GM12891 (cell line): ENCODE measurements around the gene AQP1.

Source experiments
- POLR2A ChIP-seq: IDR thresholded peaks from 2 replicates; pipeline ENCODE4 v1.6.1; 2011; ENCODE audit warnings: low read depth, low read length, control low read depth
- POLR2AphosphoS5 ChIP-seq: IDR thresholded peaks from 2 replicates; pipeline ENCODE4 v1.6.1; 2011; ENCODE audit warnings: low read depth, low read length, control low read depth
- TAF1 ChIP-seq: IDR thresholded peaks from 2 replicates; pipeline ENCODE4 v1.6.1; 2011; ENCODE audit warnings: low read depth, low read length, control low read depth

GRCh38 chr7:30899066-30899465 lies 12.6 kb upstream of the AQP1 start:
- TF ChIP-seq POLR2AphosphoS5: no peak
- no peak for TF ChIP-seq TAF1
- no peak for TF ChIP-seq POLR2A
